ENCODE measurements around the gene RHOBTB3.

- TF ChIP-seq CTCF (IDR thresholded peaks at IDR 0.05): no peak
- TF ChIP-seq POLR2A (IDR thresholded peaks at IDR 0.05): no peak
Observed at GRCh38 chr5:95684361-95684760, 46.8 kb upstream of the RHOBTB3 start.
